GM19397 (cell line): ENCODE results near the gene DHX38.
"Not testable (repeated sequence)": the region's sequence is repeated elsewhere in the genome, so short reads cannot be mapped to it uniquely, and the experiment has no call there.

ENCODE experiments used
- ATAC-seq: cut with Tn5 transposase; IDR thresholded peaks from one replicate; pipeline ENCODE4 v1.9.1; 2021; ENCODE audit warnings: mild to moderate bottlenecking, moderate library complexity; ENCODE audit not compliant: unreplicated experiment

The DHX38 gene

GRCh38 chr16:72093448-72094265 lies at the start of gene DHX38, which contains the start of gene TXNL4B:
DHX38 (plus strand) TSS chr16:72093847; CDS start chr16:72096158, 2,311 bp downstream.
TXNL4B (minus strand) TSS chr16:72093620; CDS start chr16:72090749, 2,871 bp downstream.
- peak; percentile 96 for ATAC-seq

- ATAC-seq: no peak
Observed at GRCh38 chr16:72044296-72044695, 49.4 kb upstream of the DHX38 start.

- ATAC-seq: no peak
Observed at GRCh38 chr16:72044825-72045359, 48.8 kb upstream of the DHX38 start.

DNA sequence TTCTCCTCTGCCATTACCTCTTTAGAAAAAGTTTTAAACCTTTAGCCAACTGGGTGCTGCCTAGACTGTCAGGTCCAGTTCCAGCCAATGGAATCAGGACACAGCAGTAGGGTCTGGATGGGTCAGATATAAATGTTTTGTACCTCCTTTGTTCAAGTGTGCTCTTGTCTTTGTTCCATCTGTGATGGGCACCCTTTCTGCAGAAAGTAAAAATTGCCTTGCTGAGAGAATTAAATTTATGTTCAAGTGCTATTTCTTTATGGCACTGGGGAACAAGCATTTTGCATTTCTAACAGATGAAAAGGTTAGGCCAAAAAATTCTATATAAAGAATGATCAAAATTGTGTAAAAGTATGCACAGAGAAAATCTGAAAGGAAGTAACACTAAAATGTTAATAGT lies 44.5 kb upstream of the DHX38 start:
- ATAC-seq: no peak

- ATAC-seq: no peak
Observed at GRCh38 chr16:72050769-72051464, 42.7 kb upstream of the DHX38 start.

DNA sequence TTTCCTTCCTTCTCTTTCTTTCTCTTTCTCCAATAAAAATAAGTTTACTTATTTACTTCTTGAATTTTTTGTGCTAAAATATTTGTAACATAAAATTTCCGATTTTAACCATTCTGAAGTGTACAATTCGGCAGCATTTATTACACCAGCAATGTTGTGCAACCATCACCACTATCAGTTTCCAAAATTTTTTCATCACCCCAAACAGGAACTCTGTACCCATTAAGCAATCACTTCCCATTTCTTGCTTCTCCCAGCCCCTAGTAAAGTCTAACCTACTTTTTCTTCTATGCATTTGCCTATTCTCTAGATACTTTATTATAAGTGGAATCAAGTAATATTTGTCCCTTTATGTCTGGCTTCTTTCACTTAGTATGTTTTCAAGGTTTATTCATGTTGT lies 41.8 kb upstream of the DHX38 start:
- no peak for ATAC-seq

DNA sequence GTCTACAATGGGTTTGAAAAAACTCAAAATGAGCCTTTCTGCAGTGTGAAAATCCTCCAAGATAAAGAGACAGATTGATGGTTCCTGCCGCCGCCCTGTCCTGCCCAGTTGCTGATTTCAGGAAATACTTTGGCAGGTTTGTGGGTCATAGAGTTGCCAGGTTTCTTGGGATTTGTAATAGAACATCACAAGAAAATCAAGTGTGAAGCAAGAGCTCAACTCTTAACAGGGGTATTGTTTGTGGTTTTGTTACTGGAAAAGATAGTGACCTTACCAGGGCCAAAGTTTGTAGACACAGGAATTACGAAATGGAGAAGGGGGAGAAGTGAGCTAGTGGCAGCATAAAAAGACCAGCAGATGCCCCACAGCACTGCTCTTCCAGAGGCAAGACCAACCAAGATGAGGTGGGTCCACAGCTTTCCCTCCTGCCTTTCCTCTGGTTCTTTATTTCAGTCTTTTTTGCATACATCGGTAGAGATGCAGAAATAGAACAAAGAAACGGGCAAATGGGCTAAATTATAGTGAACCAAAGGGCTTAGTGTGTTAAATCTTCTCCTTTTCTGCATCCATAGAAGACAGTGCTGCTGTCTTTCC lies 39.3 kb upstream of the DHX38 start, which contains the start of gene HP:
Gene HP (plus strand): TSS at position 252 of the 594 bp plus-strand sequence. CDS start 148 bp downstream, at position 400.
- not testable (repeated sequence) for ATAC-seq

GRCh38 chr16:72055911-72056310 lies 37.7 kb upstream of the DHX38 start:
- ATAC-seq: no peak

DNA sequence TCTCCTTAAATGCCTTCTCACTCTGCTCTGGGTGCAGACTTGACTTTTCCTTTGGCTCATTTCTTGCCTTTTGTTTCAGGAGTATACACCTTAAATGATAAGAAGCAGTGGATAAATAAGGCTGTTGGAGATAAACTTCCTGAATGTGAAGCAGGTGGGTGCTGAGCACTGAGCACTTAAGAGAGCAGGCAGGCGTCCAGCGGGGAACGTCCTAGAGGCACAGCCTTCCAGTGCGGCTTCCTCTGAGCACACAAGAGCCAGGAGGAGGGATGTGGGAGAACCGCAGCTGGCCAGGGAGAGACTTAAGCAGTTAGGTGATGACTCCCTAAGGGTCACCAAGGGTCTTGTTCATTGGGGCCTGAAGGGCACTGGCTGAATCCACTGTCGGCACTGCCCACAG lies 36.3 kb upstream of the DHX38 start:
- ATAC-seq: not testable (repeated sequence)

DNA sequence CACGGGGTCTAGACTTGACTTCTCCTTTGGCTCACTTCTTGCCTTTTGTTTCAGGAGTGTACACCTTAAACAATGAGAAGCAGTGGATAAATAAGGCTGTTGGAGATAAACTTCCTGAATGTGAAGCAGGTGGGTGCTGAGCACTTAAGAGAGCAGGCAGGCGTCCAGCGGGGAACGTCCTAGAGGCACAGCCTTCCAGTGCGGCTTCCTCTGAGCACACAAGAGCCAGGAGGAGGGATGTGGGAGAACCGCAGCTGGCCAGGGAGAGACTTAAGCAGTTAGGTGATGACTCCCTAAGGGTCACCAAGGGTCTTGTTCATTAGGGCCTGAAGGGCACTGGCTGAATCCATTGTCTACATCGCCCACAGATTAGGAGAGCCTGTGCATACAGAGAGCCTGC lies 34.6 kb upstream of the DHX38 start:
- not testable (repeated sequence) for ATAC-seq

DNA sequence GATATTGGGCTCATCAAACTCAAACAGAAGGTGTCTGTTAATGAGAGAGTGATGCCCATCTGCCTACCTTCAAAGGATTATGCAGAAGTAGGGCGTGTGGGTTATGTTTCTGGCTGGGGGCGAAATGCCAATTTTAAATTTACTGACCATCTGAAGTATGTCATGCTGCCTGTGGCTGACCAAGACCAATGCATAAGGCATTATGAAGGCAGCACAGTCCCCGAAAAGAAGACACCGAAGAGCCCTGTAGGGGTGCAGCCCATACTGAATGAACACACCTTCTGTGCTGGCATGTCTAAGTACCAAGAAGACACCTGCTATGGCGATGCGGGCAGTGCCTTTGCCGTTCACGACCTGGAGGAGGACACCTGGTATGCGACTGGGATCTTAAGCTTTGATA lies 33.2 kb upstream of the DHX38 start:
- no peak for ATAC-seq

- ATAC-seq: no peak
Observed at GRCh38 chr16:72061564-72061963, 32.1 kb upstream of the DHX38 start.

- ATAC-seq: no peak
Observed at GRCh38 chr16:72064361-72064894, 29.2 kb upstream of the DHX38 start.

- ATAC-seq: no peak
Observed at GRCh38 chr16:72066747-72067146, 26.9 kb upstream of the DHX38 start.

GRCh38 chr16:72068930-72069329 lies 24.7 kb upstream of the DHX38 start:
- ATAC-seq: no peak

DNA sequence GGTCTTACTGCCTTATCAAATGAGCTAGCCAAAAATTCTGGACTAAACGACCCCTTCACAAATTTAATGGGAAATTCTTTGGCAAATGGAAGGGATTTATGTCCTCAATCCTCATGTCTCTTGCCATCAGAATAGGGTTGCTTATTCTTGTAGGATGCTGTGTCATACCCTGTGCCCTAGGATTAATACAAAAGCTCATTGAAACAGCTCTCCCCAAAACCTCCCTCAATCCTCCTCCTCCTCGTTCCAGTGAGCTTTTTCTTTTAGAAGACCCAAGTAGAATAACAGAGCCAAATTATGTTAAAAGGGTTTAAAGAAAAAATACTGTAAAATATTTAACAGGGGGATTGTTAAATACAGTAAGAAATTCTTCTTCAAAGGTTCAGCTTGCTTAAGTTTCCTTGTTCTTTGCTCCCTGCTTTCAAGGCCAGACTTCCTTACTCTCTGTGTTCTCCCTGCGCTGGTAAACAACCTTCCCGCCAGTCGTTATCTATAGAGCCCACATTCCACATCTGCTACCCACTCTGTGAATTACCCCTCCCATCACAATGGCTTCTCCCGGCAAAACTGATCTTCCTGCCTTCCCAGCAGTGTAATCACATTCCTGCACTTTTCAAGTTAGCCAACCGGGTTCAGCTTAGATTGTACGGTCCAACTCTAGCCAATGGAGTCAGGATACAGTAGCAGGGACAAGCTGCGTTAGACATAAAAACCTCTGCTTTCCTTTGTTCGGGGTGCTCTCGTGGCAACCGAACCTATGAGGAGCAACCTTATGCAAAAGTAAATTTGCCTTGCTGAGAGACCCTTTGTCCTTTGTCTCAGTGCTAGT lies 20.9 kb upstream of the DHX38 start:
- no peak for ATAC-seq

GRCh38 chr16:72073560-72074230 lies 20.0 kb upstream of the DHX38 start:
- no peak for ATAC-seq

DNA sequence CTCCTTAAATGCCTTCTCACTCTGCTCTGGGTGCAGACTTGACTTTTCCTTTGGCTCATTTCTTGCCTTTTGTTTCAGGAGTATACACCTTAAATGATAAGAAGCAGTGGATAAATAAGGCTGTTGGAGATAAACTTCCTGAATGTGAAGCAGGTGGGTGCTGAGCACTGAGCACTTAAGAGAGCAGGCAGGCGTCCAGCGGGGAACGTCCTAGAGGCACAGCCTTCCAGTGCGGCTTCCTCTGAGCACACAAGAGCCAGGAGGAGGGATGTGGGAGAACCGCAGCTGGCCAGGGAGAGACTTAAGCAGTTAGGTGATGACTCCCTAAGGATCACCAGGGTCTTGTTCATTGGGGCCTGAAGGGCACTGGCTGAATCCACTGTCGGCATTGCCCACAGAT lies 18.6 kb upstream of the DHX38 start:
- not testable (repeated sequence) for ATAC-seq

- ATAC-seq: not testable (repeated sequence)
Observed at GRCh38 chr16:72076991-72077706, 16.5 kb upstream of the DHX38 start.
